T-helper 2 cell (primary cell): ENCODE results near the gene TTLL6.
"Not testable (repeated sequence)": the region's sequence is repeated elsewhere in the genome, so short reads cannot be mapped to it uniquely, and the experiment has no call there.

Experiments used
- DNase-seq, 5 experiments: peaks; one replicate each; pipeline versions ENCODE4 v3.0.0 to v3.0.0-alpha.2; 2012 to 2022
- total RNA-seq, 2 donors: gene quantifications; one replicate each; lab custom pipeline; 2026; lab: John Stamatoyannopoulos, UW

TTLL6 gene
- 0 reads per million in 2 donors for total RNA-seq

- DNase-seq: peak; percentile 62 to 82 (median 75)
Observed at GRCh38 chr17:48816774-48817590, at the start of gene TTLL6. TTLL6 (minus strand) TSS chr17:48817229; CDS start chr17:48817072, 157 bp downstream.

- no peak for DNase-seq
Observed at GRCh38 chr17:48860456-48860855, 43.4 kb upstream of the TTLL6 start.

GRCh38 chr17:48860034-48860433 is 43.0 kb upstream of the TTLL6 start:
- DNase-seq: no peak

- DNase-seq: peak in 1 of 5 experiments; percentile 56
Observed at GRCh38 chr17:48856122-48856821, 39.2 kb upstream of the TTLL6 start.

GRCh38 chr17:48854774-48855476 is 37.9 kb upstream of the TTLL6 start:
- no peak for DNase-seq

- DNase-seq: peak in 1 of 5 experiments; percentile 18
Observed at GRCh38 chr17:48850792-48851323, 33.8 kb upstream of the TTLL6 start.

DNA sequence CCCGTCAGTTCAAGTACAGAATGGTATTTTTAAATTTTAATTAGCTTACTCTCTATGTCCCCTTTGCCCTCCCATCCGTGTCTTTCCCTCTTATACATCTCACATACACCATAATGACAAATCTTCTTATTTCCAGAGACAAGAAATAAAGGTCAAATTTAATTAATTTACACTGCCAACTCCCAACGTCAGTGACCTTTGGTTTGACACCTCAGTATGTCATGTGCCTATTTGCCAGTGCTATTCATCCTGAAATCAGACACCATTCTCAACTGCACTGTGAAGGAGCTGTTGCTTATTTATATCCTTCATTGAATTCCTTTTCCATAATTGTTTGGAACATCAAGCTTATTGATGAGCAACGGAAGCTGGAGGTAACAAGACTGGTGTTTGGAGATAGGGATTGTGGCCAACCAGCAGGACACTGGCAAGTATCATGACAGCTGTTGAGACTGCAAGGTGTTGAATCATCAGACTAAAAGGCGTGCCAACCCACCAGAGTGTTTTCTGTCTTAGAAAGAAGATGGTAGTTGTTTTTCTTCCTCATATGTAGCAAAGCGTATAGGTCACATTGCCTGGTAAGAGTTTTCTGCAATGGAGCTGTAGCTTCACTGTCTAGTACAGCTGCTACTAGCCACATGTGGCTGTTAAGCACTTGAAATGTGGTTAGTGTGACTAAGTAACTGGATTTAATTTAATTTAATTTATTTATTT is 26.3 kb upstream of the TTLL6 start:
- DNase-seq: no peak

DNA sequence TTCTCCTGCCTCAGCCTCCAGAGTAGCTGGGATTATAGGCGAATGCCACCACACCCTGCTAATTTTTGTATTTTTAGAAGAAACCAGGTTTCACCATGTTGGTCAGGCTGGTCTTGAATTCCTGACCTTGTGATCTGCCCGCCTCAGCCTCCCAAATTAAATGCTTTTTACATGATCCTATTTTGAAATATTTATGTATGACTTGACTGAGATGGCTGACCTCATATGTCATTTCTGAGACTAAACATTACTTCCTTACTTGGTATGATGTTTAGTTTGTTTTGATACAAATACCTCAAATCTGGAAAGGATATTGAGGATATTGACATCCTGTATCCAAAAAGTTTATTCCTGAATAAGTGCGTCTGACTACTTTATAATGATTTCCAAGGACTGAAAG is 25.7 kb upstream of the TTLL6 start:
- DNase-seq: no peak

GRCh38 chr17:48841395-48841831 is 24.4 kb upstream of the TTLL6 start:
- peak in 2 of 5 experiments; percentile 37 to 85 for DNase-seq

- DNase-seq: no peak
Observed at GRCh38 chr17:48840441-48840840, 23.4 kb upstream of the TTLL6 start.

- peak in 2 of 5 experiments; percentile 69 to 76 for DNase-seq
Observed at GRCh38 chr17:48837458-48837857, 20.4 kb upstream of the TTLL6 start.

DNA sequence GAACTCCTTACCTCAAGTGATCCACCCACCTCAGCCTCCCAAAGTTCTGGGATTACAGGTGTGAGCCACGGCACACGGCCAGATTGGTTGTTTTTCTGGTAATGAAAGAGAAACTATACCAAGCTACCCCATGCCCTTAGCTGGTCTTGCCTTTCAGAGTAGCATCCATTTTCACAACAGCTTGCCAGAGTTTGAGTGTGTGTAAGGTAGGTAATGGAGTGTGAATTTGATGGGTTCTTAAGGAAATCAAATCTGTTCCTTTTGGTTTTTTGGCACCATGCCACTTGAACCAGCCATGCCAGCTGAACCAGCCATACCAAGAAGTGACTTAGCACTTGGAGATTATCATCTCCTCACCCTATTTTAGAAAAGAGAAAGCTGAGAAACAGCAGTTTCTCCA is 18.9 kb upstream of the TTLL6 start:
- peak in 2 of 5 experiments; percentile 29 to 53 for DNase-seq

DNA sequence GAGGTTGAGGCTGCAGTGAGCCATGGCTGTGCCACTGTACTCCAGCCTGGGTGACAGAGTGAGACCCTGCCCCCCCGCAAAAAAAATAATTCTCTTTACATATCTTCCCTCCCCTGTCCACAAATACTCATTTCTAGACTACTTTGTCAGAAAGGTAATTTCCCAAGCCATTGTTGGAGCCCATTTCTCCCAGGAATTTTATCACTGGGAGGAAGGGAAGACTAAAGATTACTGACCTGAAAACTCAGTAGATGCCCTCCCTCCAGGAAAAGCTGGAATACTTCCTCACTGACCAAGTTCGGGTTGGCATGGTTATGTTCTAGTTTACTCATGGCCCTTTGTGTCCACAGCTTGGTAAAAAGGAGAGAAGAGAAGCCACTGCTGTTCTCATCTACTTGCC is 17.9 kb upstream of the TTLL6 start:
- DNase-seq: no peak

DNA sequence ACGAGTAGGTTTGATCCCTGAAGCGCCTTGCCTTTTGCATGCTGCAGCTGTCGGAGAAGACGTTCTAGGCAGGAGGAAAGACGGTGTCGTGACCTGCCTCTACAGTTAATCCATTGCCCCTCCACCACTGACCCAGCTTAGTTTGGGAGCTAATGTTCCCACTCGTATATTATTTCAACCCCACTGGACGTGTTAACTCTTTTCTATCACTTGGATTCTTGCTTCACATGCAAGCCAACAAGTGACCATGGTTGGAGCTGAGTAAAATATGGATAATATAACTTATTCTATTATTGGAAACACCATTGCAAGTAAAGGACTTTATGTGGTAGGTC is 14.5 kb upstream of the TTLL6 start:
- DNase-seq: no peak

- peak; percentile 73 to 92 (median 75) for DNase-seq
Observed at GRCh38 chr17:48830840-48831548, 14.0 kb upstream of the TTLL6 start, which contains the start of gene CALCOCO2. CALCOCO2 (plus strand) TSS chr17:48831035; CDS start chr17:48841708, 10,673 bp downstream.

DNA sequence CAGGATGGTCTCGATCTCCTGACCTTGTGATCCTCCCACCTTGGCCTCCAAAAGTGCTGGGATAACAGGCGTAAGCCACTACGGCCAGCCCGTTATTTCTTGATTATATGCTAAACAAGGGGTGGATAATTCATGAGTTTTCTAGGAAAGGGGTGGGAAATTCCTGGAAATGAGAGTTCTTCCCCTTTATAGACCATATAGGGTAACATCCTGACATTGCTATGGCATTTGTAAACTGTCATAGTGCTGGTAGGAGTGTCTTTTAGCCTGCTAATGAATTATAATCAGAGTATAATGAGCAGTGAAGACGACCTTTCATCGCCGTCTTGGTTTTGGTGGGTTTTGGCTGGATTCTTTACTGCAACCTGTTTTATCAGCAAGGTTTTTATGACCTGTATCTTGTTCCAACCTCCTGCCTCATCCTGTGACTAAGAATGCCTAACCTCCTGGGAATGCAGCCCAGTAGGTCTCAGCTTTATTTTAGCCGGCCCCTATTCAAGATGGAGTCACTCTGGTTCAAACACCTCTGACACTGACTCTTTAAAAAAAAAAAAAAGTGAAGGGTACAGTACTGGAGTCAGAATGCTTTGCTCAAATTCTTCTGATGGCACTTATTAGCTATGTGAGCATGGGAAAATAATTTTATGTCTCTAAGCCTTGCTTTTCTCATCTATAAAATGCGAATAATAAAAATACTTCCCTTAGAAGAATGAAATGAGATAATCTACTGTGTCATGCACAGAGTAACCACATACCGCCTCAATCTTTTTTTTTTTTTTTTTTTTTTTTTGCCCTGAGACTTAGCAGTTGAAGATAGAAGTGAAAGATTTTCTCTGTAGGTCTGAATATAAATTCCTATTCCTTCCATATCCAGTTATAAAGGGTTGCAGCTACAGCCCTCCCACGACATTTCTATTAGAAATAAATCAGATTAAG is 8.7 kb upstream of the TTLL6 start:
- no peak for DNase-seq

DNA sequence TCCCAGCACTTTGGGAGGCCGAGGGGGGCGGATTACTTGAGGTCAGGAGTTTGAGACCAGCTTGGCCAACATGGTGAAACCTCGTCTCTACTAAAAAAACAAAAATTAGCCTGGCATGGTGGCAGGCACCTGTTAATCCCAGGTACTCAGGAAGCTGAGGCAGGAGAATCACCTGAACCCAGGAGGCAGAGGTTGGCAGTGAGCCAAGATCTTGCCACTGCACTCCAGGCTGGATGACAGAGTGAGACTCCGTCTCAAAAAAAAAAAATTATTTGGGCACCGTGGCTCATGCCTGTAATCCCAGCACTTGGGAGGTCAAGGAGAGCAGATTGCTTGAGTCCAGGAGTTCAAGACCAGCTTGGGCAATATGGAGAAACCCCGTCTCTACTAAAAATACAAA is 3.9 kb upstream of the TTLL6 start:
- not testable (repeated sequence) for DNase-seq

DNA sequence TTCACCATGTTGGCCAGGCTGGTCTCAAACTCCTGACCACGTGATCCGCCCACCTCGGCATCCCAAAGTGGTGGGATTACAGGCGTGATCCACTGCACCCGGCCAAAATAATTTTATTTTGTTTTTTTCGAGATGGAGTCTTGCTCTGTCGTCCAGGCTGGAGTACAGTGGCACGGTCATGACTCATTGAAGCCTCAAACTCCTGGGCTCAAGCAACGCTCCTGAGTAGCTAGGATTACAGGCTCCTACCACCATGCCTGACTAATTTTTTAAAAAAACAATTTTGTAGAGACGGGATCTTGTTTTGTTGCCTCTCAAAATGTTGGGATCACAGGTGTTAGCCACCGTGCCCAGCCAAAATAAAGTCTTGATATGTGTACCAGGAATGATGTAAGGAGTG is 2.4 kb upstream of the TTLL6 start:
- no peak for DNase-seq

- DNase-seq: no peak
Observed at GRCh38 chr17:48818361-48818841, 1.4 kb upstream of the TTLL6 start.

- no peak for DNase-seq
Observed at GRCh38 chr17:48816438-48816773, 623 bp downstream of the TTLL6 start.
